ENCODE data around the gene MDGA2.

- TF ChIP-seq CTCF (IDR thresholded peaks at IDR 0.05) (no peak), POLR2A (IDR thresholded peaks at IDR 0.05) (no peak)
These were observed 702.1 kb downstream of the MDGA2 start for GRCh38 chr14:46973295-46973694.

Measured in uterus (tissue), 2 donors.